ENCODE data around the gene FGFR2.

DNA sequence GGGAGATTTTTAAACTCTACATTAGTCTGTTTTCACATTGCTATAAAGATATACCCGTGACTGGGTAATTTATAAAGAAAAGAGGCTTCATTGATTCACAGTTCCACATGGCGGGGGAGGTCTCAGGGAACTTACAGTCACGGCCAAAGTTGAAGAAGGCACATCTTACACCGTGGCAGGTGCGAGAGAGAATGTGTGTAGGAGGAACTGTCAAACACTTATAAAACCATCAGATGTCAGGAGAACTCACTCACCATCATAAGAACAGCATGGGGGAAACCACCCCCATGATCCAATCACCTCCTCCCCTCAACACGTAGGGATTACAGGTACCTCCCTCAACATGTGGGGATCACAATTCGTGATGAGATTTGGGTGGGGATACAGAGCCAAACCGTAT, 129.5 kb downstream of the FGFR2 start:
- no peak for TF ChIP-seq EZH2 (IDR thresholded peaks at IDR 0.05; ENCODE audit: insufficient read depth, low read length)
- TF ChIP-seq, protein P1, sequence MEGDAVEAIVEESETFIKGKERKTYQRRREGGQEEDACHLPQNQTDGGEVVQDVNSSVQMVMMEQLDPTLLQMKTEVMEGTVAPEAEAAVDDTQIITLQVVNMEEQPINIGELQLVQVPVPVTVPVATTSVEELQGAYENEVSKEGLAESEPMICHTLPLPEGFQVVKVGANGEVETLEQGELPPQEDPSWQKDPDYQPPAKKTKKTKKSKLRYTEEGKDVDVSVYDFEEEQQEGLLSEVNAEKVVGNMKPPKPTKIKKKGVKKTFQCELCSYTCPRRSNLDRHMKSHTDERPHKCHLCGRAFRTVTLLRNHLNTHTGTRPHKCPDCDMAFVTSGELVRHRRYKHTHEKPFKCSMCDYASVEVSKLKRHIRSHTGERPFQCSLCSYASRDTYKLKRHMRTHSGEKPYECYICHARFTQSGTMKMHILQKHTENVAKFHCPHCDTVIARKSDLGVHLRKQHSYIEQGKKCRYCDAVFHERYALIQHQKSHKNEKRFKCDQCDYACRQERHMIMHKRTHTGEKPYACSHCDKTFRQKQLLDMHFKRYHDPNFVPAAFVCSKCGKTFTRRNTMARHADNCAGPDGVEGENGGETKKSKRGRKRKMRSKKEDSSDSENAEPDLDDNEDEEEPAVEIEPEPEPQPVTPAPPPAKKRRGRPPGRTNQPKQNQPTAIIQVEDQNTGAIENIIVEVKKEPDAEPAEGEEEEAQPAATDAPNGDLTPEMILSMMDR (IDR thresholded peaks at IDR 0.05; ENCODE audit: insufficient read depth, low read depth, low read length), result no peak

All from astrocyte (in vitro differentiated cells and primary cell).